Liver (tissue), 3 donors: Measurements from ENCODE around the gene C12orf57.

Experiments used
- FOXA2 ChIP-seq: IDR thresholded peaks from 2 replicates; pipeline ENCODE4 v1.6.1; 2016; ENCODE audit warnings: antibody characterized with exemption
- TAF1 ChIP-seq: conservative IDR thresholded peaks from 2 replicates; pipeline ENCODE4 v1.6.1; 2016; ENCODE audit warnings: antibody characterized with exemption, mild to moderate bottlenecking
- TF ChIP-seq, protein P1 (sequence below): IDR thresholded peaks from 2 replicates; pipeline ENCODE4 v1.6.1; 2016; ENCODE audit warnings: antibody characterized with exemption
- TF ChIP-seq, protein P2 (sequence below): fragments of 150-350 bp; IDR thresholded peaks from 2 replicates; pipeline ENCODE4 v1.5.1; 2017; ENCODE audit warnings: improper control_type of control experiment, low read depth, low read length; ENCODE audit not compliant: missing input control
- TF ChIP-seq, protein P3 (sequence below): IDR thresholded peaks from 2 replicates; pipeline ENCODE4 v1.6.1; 2016; ENCODE audit warnings: antibody characterized with exemption
- donor health status: healthy.
- donor health status: healthy.

DNA sequence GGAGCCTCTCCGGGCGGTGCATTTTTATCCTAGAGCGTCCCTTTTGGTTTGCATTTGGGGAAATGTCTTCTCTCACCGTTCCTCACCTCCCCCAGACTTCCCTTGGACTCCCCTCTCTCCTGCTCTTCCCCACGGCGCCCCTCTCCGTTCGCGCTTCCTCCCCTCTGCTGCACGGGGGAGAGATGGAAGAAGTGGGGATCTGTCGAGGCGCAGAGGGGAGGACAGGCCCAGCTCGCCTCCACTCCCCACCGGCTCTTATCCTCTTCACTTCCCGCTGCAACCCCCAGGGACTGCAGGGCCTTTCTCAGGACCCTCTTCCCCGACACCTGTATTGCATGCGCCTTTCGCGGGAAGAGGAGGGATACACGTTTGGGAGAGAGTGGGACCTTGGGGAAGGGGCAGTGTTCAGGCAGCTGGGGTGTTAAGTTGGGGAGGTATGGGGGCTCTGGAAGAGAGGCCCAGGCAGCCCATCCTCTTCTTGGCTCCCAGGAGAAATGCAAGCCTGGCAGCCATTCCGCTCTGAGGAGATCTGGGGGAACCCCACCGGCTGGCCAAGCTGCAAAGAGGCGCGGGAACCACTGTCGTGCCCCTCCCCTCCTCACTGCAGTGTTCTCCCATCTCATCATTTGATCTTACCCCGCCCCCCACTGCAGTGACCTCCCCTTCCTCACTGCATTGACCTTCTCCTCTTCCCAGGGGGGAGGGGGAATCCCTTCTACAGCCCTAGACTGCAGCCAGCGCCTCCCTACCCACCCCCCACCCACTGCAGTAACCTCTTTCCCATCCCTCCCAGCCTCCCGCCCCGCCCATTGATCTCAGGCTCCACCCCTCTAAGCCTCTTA lies 28.7 kb upstream of the C12orf57 start:
- TF ChIP-seq, protein P1, sequence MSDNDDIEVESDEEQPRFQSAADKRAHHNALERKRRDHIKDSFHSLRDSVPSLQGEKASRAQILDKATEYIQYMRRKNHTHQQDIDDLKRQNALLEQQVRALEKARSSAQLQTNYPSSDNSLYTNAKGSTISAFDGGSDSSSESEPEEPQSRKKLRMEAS, result no peak
- TF ChIP-seq, protein P2, sequence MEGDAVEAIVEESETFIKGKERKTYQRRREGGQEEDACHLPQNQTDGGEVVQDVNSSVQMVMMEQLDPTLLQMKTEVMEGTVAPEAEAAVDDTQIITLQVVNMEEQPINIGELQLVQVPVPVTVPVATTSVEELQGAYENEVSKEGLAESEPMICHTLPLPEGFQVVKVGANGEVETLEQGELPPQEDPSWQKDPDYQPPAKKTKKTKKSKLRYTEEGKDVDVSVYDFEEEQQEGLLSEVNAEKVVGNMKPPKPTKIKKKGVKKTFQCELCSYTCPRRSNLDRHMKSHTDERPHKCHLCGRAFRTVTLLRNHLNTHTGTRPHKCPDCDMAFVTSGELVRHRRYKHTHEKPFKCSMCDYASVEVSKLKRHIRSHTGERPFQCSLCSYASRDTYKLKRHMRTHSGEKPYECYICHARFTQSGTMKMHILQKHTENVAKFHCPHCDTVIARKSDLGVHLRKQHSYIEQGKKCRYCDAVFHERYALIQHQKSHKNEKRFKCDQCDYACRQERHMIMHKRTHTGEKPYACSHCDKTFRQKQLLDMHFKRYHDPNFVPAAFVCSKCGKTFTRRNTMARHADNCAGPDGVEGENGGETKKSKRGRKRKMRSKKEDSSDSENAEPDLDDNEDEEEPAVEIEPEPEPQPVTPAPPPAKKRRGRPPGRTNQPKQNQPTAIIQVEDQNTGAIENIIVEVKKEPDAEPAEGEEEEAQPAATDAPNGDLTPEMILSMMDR, result no peak
- no peak for TF ChIP-seq TAF1
- TF ChIP-seq, protein P3, sequence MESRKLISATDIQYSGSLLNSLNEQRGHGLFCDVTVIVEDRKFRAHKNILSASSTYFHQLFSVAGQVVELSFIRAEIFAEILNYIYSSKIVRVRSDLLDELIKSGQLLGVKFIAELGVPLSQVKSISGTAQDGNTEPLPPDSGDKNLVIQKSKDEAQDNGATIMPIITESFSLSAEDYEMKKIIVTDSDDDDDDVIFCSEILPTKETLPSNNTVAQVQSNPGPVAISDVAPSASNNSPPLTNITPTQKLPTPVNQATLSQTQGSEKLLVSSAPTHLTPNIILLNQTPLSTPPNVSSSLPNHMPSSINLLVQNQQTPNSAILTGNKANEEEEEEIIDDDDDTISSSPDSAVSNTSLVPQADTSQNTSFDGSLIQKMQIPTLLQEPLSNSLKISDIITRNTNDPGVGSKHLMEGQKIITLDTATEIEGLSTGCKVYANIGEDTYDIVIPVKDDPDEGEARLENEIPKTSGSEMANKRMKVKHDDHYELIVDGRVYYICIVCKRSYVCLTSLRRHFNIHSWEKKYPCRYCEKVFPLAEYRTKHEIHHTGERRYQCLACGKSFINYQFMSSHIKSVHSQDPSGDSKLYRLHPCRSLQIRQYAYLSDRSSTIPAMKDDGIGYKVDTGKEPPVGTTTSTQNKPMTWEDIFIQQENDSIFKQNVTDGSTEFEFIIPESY, result no peak
- TF ChIP-seq FOXA2, result no peak
